ENCODE results near the gene FHL3.
A peak's percentile ranks its signal among the peaks of the same experiment; 100 is the strongest.

Gene FHL3, protein sequence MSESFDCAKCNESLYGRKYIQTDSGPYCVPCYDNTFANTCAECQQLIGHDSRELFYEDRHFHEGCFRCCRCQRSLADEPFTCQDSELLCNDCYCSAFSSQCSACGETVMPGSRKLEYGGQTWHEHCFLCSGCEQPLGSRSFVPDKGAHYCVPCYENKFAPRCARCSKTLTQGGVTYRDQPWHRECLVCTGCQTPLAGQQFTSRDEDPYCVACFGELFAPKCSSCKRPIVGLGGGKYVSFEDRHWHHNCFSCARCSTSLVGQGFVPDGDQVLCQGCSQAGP

GRCh38 chr1:38005195-38006007, at the start of gene FHL3:
Gene FHL3 (minus strand): TSS chr1:38005514. CDS start chr1:37999412, 6,102 bp downstream.
- DNase-seq (ENCODE audit: low read depth), result no peak
- peak within 1 kb of the TSS; percentile 66 for H3K4me3 ChIP-seq (ENCODE audit: low read depth, low read length)
- no peak for TF ChIP-seq CTCF (IDR thresholded peaks at IDR 0.05; ENCODE audit: low read depth, low read length, missing control alignments)

DNA sequence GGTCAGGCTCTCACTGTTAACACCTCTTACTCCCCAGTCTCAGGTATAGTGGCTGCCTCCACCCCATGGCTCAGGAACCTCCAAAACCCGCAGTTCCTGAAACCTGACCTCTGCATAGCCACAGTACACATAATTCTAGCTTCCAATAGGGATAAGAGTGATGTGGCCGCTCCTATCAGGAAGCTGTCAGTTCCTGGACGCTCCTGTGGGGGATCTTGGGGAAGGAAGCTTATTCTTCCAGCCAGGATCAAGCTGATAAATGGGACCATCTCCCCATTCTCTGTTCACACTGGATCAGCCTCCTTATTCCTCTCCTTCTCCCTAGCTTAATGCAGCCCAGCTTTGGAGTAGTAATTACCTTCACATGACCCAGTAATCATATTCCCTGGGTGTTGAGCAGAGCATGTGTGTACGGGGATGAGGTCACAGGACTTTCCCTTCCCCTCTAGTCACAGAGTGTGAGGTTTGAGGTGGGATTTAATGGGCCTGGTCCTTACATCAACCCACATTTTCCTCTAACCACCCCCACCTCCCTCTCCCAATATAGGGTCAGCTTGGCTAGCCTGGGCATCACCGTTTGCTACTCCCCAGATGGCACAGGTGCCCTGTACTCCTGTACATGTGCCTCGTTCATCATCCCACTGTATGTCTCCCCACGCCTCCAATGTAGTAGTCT, 48.2 kb upstream of the FHL3 start:
- no peak overlapping the region for H3K4me3 ChIP-seq (ENCODE audit: low read depth, low read length)
- no peak for TF ChIP-seq CTCF (IDR thresholded peaks at IDR 0.05; ENCODE audit: low read depth, low read length, missing control alignments)
- DNase-seq (ENCODE audit: low read depth), result no peak

GRCh38 chr1:38052750-38053415, 47.6 kb upstream of the FHL3 start:
- no peak overlapping the region for H3K4me3 ChIP-seq (ENCODE audit: low read depth, low read length)
- TF ChIP-seq CTCF (IDR thresholded peaks at IDR 0.05; ENCODE audit: low read depth, low read length, missing control alignments), result no peak
- DNase-seq (ENCODE audit: low read depth), result peak; percentile 25

DNA sequence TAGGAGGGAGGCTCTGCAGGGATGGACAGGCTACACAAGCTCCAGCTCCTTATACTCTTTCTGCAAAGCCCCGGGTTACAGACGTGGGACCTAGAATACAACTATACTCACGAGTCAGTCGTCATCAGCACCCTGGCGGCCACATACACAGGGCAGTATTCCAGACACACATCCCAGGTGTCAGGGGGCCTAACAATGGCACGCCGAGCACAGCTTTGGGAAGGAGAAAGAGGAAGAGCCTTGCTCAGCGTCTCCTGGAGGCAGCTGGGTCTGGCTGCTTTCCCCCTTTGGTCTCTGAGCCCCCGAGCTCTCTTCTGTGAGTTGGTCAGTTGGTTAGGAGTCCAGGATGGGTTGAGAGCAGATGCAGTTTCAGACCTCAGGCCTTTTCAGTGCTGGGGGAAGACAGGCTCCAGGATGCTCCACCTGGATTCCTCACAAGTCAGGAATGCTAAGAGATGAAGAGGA, 45.8 kb upstream of the FHL3 start:
- H3K4me3 ChIP-seq (ENCODE audit: low read depth, low read length), result no peak overlapping the region
- peak; percentile 13 for TF ChIP-seq CTCF (IDR thresholded peaks at IDR 0.05; ENCODE audit: low read depth, low read length, missing control alignments)
- DNase-seq (ENCODE audit: low read depth), result no peak

DNA sequence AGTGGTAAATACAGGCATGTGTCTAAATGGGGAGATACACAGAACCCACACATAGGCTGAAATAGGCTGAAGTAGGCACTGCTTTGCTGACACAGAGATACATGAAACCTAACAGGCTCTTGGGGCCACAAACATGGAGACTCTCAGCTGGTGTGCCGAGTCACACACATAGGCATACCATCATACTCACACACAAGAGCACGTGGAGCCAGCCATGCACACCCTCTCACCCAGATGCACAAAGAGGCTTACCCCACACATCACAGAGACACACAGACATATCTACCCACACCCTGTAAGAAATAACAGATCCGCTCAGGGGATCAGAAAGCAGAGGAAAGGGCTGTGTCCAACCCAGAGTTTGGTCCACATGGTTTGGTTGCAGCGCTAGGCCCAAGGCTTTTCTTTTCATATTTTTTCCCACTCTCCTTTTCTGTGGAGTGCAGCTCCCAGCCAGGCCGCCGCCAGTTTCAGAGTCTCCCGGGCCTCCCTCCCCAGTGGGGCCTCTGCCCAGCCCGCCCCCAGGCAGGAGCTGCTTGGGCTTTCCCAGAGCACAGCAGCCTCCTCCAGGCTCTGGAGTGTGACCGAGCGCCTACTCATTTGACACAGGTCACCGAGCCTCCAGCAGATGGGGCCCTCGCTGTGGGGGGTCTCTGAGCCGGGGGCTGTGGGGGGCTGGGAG, 45.2 kb upstream of the FHL3 start:
- DNase-seq (ENCODE audit: low read depth), result no peak
- TF ChIP-seq CTCF (IDR thresholded peaks at IDR 0.05; ENCODE audit: low read depth, low read length, missing control alignments), result no peak
- no peak overlapping the region for H3K4me3 ChIP-seq (ENCODE audit: low read depth, low read length)

DNA sequence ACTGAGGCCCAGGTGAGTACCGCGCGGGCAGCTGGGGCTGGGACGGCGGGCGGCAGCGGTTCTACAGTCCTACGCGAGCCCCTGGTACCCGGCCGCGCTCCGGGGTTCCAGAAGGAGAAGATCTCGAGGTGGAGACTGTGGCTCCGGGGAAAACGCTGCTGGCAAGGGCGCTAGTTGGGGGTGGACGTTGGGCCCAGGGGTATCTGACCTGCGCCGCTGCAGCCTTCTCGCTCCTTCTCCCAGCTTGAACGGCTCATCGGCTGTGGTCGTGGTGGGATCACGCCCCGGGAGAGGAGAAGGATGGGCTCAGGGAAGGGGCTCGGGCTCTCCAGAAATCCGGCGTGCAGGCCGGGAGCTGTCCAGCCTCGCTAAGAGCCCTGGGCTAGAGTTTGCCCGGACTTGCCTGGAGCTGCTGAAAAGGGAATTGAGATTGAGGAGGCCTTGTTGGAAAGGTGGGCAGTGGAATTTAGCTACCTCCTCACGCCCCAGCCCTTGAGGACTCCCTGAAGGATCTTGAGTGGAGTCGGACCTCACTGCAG, 42.4 kb upstream of the FHL3 start:
- no peak for TF ChIP-seq CTCF (IDR thresholded peaks at IDR 0.05; ENCODE audit: low read depth, low read length, missing control alignments)
- H3K4me3 ChIP-seq (ENCODE audit: low read depth, low read length), result peak overlapping the region; percentile 56
- DNase-seq (ENCODE audit: low read depth), result no peak
